ENCODE results near the gene SUFU.

Gene SUFU

DNA sequence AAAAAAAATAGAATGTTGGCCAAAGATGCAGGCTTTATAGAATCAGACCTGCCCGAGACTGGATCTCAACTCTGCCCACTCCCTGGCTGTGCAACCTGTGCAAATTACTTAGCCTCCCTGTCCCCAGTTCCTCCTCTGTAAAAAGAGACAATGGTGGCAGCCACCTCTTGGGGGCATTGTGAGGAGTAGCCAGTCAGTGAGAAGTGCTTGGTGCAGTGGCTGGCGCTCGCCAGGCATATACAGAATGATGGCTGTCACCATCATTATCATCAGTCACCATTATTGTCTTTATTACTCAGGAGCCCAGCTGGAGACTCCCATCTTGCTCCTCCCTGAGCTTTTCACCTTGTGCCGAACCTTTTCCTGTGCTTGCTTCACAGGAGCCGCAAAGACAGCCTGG lies 111.1 kb downstream of the SUFU start:
- H3K4me3 ChIP-seq (ENCODE audit: low read depth, low read length), result no peak overlapping the region
- TF ChIP-seq, protein P1, sequence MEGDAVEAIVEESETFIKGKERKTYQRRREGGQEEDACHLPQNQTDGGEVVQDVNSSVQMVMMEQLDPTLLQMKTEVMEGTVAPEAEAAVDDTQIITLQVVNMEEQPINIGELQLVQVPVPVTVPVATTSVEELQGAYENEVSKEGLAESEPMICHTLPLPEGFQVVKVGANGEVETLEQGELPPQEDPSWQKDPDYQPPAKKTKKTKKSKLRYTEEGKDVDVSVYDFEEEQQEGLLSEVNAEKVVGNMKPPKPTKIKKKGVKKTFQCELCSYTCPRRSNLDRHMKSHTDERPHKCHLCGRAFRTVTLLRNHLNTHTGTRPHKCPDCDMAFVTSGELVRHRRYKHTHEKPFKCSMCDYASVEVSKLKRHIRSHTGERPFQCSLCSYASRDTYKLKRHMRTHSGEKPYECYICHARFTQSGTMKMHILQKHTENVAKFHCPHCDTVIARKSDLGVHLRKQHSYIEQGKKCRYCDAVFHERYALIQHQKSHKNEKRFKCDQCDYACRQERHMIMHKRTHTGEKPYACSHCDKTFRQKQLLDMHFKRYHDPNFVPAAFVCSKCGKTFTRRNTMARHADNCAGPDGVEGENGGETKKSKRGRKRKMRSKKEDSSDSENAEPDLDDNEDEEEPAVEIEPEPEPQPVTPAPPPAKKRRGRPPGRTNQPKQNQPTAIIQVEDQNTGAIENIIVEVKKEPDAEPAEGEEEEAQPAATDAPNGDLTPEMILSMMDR (conservative IDR thresholded peaks at IDR 0.05; ENCODE audit: low read depth, low read length), result no peak
- no peak for DNase-seq (ENCODE audit: low read depth)

DNA sequence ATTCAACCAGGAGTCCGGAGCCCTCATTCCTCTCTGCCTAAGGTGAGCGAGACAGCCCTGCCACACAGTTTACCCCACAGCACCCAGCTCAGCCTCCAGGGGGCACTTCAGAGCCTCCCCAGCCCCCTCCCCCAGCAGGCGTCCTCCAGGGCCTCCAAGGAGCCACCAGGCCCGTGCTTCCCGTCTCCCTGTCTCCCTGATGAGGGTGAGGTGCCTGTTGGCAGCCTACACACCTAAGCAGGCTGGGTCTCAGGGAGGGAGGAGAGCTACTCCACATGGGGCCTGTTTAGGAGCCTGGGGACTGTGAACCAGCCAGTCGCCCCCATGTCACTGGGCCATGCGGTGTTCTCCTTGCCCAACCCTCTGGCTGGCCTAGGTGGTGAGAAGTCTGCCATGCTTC lies 111.6 kb downstream of the SUFU start:
- no peak overlapping the region for H3K4me3 ChIP-seq (ENCODE audit: low read depth, low read length)
- no peak for DNase-seq (ENCODE audit: low read depth)

DNA sequence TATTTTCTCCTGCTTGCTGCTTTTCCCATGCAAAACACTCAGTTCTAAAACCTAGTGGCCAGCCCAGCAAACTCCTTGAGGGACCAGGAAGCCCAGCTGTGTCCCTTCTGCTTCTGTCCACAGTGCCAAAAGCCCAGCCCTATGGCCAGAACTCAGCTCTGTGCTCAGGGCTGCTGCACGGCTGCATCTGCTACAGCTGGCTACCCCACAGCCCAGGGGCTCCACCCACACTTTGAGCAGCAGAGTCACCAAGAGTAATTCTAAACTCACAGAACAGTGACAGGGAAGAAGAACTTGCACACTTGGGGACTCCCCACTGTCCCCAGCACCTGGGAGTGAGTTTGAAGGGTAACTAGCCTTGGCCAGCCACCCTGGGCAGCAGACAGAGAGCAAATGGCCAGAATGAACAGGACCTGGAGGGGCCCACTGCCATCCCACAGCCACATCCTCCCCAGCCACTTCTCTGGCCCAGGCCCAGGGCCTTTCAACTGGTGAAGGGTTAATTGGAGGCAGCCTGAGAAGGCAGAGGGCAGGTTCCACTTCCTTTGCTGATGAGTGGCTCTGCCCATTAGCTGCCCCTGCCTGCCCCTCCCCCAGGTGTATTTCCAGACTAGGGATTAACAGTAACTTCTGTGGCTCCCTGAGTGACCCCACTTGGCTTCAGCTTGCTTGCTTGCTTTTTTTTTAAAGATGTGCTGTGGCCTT lies 112.4 kb downstream of the SUFU start:
- no peak for DNase-seq (ENCODE audit: low read depth)
- no peak overlapping the region for H3K4me3 ChIP-seq (ENCODE audit: low read depth, low read length)
- TF ChIP-seq, protein P1 (conservative IDR thresholded peaks at IDR 0.05; ENCODE audit: low read depth, low read length), result no peak

More for the DNA sequence above, 111.6 kb downstream of the SUFU start:
- TF ChIP-seq, protein P1 (conservative IDR thresholded peaks at IDR 0.05; ENCODE audit: low read depth, low read length), result peak; percentile 57

DNA sequence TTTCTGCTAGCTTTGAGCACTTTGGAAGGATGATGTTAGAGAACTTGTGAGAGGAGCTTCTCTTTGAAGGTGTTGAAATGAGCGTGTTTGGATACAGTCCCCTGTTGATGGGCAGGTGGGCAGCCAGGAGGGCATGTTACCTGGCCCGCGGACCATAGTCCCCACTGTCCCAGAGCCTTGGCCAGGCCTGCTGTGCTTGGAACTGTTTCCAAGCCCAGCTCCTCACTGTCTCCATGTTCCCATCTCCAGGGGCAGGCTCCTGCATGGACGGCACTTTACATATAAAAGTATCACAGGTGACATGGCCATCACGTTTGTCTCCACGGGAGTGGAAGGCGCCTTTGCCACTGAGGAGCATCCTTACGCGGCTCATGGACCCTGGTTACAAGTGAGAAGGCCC lies 113.3 kb downstream of the SUFU start:
- DNase-seq (ENCODE audit: low read depth), result no peak
- TF ChIP-seq, protein P1 (conservative IDR thresholded peaks at IDR 0.05; ENCODE audit: low read depth, low read length), result no peak
- H3K4me3 ChIP-seq (ENCODE audit: low read depth, low read length), result no peak overlapping the region

DNA sequence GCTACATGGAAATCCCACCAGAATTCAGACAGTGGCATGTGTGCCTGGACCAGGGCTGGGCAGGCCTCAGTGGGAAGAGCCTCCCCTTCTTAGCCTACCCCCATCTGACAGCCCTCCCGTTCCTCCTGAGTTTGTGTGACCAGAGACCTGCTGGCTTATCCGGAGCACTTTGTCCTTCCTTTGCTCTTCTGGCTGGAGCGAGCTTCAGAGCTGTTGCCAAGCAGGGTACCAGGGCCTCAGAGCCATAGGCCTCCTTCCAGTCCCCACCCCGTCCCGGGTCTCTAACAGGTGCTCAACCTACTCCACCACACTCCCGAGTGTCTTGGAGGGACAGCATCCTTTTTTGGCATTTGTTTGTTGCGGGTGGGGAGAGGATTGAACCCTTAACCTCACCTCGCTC lies 114.0 kb downstream of the SUFU start:
- no peak overlapping the region for H3K4me3 ChIP-seq (ENCODE audit: low read depth, low read length)
- DNase-seq (ENCODE audit: low read depth), result no peak
- TF ChIP-seq, protein P1 (conservative IDR thresholded peaks at IDR 0.05; ENCODE audit: low read depth, low read length), result no peak

DNA sequence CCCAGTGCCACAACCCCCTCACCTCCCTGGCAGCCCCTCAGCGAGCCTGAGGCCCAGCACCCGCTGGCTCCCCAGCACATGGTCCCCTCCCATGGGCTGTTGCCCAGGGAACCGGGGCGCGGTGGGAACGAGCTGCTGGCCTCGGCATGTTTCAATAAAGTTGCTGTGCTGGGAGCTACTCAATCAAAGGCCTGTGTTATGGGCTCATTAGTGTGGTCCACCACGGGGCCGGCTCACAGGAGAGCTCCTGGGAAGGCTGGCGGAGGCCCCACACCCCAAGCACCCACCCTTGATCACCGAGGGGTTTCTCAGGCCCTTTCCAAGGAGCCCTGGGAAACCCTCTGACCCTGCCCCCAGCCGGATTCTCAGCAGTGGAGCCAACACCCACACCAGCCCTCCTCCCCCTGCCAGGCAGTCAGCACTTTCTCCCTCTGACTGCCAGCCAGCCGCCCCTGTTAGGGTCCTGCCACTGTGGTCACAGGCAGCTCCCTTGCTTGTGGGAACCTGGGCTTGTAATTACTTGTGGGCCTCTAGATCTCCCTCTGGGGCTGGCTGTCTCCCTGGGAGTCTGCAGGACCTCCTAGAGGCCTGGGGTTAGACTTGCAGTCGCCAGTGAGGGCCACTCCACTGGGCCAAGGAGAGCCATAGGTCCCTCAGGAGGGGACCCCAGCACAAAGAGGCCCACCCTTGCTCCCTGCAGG lies 115.7 kb downstream of the SUFU start:
- TF ChIP-seq, protein P1 (conservative IDR thresholded peaks at IDR 0.05; ENCODE audit: low read depth, low read length), result no peak
- H3K4me3 ChIP-seq (ENCODE audit: low read depth, low read length), result no peak overlapping the region
- DNase-seq (ENCODE audit: low read depth), result no peak
